ENCODE measurements around the gene PSMB7.
A peak's percentile ranks its signal among the peaks of the same experiment; 100 is the strongest.

Gene PSMB7

DNA sequence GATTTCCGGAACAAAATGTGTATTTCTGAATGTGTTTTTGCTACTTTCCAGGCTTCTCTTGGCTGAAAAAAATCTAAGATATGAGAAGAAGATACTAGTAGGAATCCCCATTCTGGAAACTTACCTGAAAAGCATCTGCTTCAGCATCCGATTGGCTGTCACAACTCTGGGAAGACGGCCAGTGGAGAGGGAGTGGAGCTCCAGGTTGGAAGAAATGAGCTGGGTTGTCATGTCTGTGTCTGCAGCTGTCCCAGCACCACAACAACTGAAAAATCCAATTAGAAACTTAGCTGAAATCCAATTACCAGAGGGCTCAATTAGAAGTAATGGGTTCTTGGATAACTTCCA is 3.0 kb downstream of the PSMB7 start:
- Histone ChIP-seq H3F3A (ENCODE audit: control insufficient read depth, insufficient read depth) (no peaks in the 10 kb centered on the region), H3K4me2 (ENCODE audit: low read length) (no peak overlapping the region), H3K9me3 (ENCODE audit: control insufficient read depth, insufficient read depth, low read length) (peaks cover 5% of the 10 kb centered on the region; the same call in 1 of the 2 replicates), H3K4me1 (ENCODE audit: control insufficient read depth, low read length) (peaks cover 14% of the 10 kb centered on the region), H4K20me1 (ENCODE audit: control insufficient read depth, insufficient read depth, low read depth, low read length) (no peaks in the 10 kb centered on the region), H3K27ac (ENCODE audit: low read depth, low read length) (no peak overlapping the region), H3K4me3 (ENCODE audit: low read length) (no peak overlapping the region), H3K36me3 (ENCODE audit: control insufficient read depth, low read length) (peaks cover 78% of the 10 kb centered on the region), H3K27me3 (ENCODE audit: control insufficient read depth, low read length) (no peaks in the 10 kb centered on the region), H3K9me2 (replicated peaks; ENCODE audit: control insufficient read depth, low read length) (no peaks in the 10 kb centered on the region), H3K79me2 (ENCODE audit: control insufficient read depth, low read length) (peaks cover 61% of the 10 kb centered on the region)
- TF ChIP-seq, protein P1, sequence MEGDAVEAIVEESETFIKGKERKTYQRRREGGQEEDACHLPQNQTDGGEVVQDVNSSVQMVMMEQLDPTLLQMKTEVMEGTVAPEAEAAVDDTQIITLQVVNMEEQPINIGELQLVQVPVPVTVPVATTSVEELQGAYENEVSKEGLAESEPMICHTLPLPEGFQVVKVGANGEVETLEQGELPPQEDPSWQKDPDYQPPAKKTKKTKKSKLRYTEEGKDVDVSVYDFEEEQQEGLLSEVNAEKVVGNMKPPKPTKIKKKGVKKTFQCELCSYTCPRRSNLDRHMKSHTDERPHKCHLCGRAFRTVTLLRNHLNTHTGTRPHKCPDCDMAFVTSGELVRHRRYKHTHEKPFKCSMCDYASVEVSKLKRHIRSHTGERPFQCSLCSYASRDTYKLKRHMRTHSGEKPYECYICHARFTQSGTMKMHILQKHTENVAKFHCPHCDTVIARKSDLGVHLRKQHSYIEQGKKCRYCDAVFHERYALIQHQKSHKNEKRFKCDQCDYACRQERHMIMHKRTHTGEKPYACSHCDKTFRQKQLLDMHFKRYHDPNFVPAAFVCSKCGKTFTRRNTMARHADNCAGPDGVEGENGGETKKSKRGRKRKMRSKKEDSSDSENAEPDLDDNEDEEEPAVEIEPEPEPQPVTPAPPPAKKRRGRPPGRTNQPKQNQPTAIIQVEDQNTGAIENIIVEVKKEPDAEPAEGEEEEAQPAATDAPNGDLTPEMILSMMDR (IDR thresholded peaks at IDR 0.05; ENCODE audit: low read depth, low read length, poor library complexity, severe bottlenecking): no peak

GRCh38 chr9:124411514-124412227 is 3.6 kb downstream of the PSMB7 start:
- no peaks in the 10 kb centered on the region for H4K20me1 ChIP-seq (ENCODE audit: control insufficient read depth, insufficient read depth, low read depth, low read length)
- H3K79me2 ChIP-seq (ENCODE audit: control insufficient read depth, low read length): peaks cover 64% of the 10 kb centered on the region
- H3K9me3 ChIP-seq (ENCODE audit: control insufficient read depth, insufficient read depth, low read length): peaks cover 5% of the 10 kb centered on the region; the same call in 1 of the 2 replicates
- H3K4me3 ChIP-seq (ENCODE audit: low read length): no peak overlapping the region
- H3K9me2 ChIP-seq (replicated peaks; ENCODE audit: control insufficient read depth, low read length): no peaks in the 10 kb centered on the region
- H3K36me3 ChIP-seq (ENCODE audit: control insufficient read depth, low read length): peaks cover 84% of the 10 kb centered on the region
- H3K4me2 ChIP-seq (ENCODE audit: low read length): no peak overlapping the region
- TF ChIP-seq, protein P1 (IDR thresholded peaks at IDR 0.05; ENCODE audit: low read depth, low read length, poor library complexity, severe bottlenecking): no peak
- TF ChIP-seq EZH2phosphoT487 (IDR thresholded peaks at IDR 0.05; ENCODE audit: borderline replicate concordance, low read length): no peak
- H3K27me3 ChIP-seq (ENCODE audit: control insufficient read depth, low read length): no peaks in the 10 kb centered on the region
- H3F3A ChIP-seq (ENCODE audit: control insufficient read depth, insufficient read depth): no peaks in the 10 kb centered on the region
- peaks cover 14% of the 10 kb centered on the region for H3K4me1 ChIP-seq (ENCODE audit: control insufficient read depth, low read length)
- no peak overlapping the region for H3K27ac ChIP-seq (ENCODE audit: low read depth, low read length)

DNA sequence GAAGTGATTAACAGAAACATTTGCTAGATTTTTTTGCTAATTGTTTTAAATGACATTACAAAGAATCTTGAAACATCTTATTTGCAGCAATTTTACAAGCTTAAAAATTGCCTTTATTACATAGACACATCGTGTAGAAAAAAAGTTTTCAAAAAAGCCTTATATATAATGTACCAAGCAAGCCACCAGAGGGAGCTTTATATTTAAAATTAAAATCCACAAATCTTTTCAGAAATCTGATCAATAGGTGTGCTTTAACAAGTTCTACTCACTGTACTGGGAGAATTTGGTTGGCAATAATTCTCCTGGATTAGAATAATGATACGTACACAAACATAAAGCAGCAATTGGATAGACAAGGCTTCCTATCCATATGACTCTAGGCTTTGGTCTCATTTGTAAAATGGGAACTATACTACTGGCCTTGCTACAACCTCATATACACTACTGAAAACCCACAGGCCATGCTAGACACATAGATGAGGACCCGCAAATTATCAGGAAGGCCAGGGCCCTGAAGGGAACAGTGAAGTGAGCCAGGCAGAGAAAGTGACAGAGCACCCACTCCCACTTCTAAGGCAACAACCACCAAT is 4.8 kb downstream of the PSMB7 start:
- no peaks in the 10 kb centered on the region for H3K27me3 ChIP-seq (ENCODE audit: control insufficient read depth, low read length)
- H3F3A ChIP-seq (ENCODE audit: control insufficient read depth, insufficient read depth): no peaks in the 10 kb centered on the region
- H3K79me2 ChIP-seq (ENCODE audit: control insufficient read depth, low read length): peaks cover 69% of the 10 kb centered on the region
- no peaks in the 10 kb centered on the region for H3K9me3 ChIP-seq (ENCODE audit: control insufficient read depth, insufficient read depth, low read length)
- peaks cover 96% of the 10 kb centered on the region for H3K36me3 ChIP-seq (ENCODE audit: control insufficient read depth, low read length)
- H3K27ac ChIP-seq (ENCODE audit: low read depth, low read length): no peak overlapping the region
- peaks cover 10% of the 10 kb centered on the region for H3K4me1 ChIP-seq (ENCODE audit: control insufficient read depth, low read length)
- no peaks in the 10 kb centered on the region for H4K20me1 ChIP-seq (ENCODE audit: control insufficient read depth, insufficient read depth, low read depth, low read length)
- TF ChIP-seq EZH2phosphoT487 (IDR thresholded peaks at IDR 0.05; ENCODE audit: borderline replicate concordance, low read length): no peak
- TF ChIP-seq, protein P1 (IDR thresholded peaks at IDR 0.05; ENCODE audit: low read depth, low read length, poor library complexity, severe bottlenecking): peak; percentile 51
- H3K9me2 ChIP-seq (replicated peaks; ENCODE audit: control insufficient read depth, low read length): no peaks in the 10 kb centered on the region
- no peak overlapping the region for H3K4me3 ChIP-seq (ENCODE audit: low read length)
- no peak overlapping the region for H3K4me2 ChIP-seq (ENCODE audit: low read length)

Measured in DOHH2 (cell line).